ENCODE measurements around the gene TUBGCP6.

Gene TUBGCP6

DNA sequence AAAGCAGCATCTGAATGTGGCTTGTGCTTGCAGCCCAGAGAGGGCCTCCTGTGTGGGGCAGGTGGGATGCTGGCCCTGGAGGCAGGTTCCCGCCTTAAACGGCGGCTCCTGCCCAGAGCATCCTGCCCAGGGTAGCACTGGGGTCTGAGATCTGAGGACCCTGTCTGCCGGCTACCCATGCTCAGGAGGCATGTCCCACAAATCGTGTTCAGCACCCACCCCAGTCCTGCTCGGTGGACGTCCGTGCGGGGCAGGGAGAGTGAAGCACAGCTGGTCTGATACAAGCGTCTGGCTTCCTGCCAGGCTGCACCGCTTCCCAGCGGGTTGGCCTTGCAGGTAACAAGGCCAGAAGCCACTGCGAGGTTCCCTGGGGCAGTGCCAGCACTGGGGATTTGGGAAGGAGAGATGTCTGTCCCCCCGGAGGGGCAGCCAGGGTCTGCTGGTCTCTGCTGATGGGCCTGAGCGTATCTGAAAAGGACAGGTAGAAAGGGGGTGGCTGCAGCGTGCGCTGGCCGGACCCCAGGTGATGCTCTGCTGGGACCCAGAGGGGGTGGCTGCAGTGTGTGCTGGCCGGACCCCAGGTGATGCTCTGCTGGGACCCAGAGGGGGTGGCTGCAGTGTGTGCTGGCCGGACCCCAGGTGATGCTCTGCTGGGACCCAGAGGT is 55.5 kb downstream of the TUBGCP6 start:
- no peak for TF ChIP-seq CTCF (IDR thresholded peaks at IDR 0.05)

DNA sequence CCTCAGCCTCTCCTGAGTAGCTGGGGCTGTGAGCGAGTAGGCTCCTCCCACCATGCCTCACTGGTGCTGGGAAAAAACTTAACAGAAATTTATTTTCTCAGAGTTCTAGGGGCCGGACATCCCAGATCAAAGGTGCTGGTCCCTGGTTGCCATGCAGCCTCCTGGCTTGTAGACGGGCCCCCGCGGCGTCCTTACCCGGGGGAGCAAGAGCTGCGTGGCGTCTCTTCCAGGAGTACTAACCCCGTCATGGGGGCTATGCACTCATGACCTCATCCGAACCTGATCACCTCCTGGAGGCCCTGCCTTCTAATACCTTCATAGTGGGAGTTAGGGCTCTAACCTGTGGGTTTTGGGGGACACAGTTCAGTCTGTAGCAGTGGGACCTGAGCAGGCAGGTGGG is 56.5 kb downstream of the TUBGCP6 start:
- TF ChIP-seq CTCF (IDR thresholded peaks at IDR 0.05): no peak

DNA sequence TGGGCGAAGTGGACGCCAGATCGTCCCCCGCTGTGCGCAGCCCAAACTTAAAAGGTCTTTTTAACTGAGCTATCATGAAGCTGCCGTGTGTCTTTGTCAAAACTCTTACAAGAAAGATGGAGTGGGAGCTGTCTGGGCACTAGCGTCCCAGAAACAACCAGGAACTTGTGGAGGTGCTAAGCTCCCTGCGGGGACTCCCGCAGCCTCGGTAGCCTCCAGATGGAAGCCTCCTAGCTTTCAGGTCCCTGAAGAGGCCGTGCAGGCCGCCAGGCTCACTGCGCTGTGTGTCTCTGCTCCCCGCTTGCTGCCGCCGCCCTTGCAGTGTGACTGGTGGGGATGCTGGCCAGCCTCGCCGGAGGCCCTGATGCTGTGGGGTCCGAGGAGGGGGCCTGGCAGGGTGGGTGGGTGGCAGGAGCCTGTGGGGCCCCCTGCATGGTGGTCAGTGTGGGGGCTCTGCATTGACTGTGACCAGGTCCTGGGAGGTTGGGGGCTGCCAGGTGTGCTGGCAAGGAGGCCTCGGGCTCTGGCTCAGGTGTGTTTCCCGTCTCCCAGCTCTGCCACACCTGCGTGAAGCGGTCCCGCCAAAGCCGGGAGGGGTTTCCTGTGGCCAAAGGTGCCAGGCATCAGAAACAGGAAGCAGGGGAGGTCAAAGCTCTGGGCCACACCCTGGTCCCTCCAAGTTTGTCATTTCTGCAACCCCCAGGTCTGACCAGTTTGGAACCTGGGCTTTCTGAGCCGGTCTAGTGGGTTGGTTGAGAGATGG is 57.9 kb downstream of the TUBGCP6 start:
- TF ChIP-seq CTCF (IDR thresholded peaks at IDR 0.05): no peak

- TF ChIP-seq CTCF (IDR thresholded peaks at IDR 0.05): no peak
These were observed 58.6 kb downstream of the TUBGCP6 start for GRCh38 chr22:50186181-50186714.

GRCh38 chr22:50185375-50186087 is 59.3 kb downstream of the TUBGCP6 start, which contains the start of gene TRABD:
TSS of gene TRABD (plus strand) at chr22:50185913. CDS start at chr22:50193061, 7,148 bp downstream.
- TF ChIP-seq CTCF (IDR thresholded peaks at IDR 0.05): no peak

DNA sequence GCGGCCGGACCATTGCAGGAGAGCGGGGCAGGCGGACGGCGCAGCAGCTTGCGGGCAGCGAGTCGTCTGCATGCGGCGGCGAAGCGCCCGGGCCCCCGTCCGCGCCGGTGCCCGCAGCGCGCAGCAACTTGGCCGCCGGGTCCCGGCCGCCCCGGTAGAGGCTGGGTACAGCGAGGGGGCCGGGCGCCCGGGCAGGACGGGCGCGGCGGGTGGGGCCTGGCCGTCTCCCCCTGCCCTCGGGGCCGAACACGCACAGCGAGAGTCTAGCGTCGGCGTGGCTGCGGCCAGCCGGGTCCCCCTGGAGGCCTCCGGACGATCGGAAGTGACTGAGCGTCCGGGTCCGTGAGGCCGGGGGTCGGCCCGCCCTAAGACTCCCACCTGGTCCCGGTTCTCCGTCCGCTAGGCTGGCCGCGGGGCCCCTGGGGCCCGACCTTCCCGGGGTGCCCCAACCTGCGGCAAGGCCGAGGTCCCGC is 59.9 kb downstream of the TUBGCP6 start:
- no peak for TF ChIP-seq CTCF (IDR thresholded peaks at IDR 0.05)
